Measurements from ENCODE around the gene ATG14. TPM values are rescaled to one million over a fixed set of nuclear protein-coding genes. Genes with fewer than 3 reads are reported as not detected.

ATG14 gene
- total RNA-seq, 5 donors from 2014 or later (not counting 1 experiment from before 2014, with no cell fraction given) = 13.2 to 18.1 (median 17.3) TPM

DNA sequence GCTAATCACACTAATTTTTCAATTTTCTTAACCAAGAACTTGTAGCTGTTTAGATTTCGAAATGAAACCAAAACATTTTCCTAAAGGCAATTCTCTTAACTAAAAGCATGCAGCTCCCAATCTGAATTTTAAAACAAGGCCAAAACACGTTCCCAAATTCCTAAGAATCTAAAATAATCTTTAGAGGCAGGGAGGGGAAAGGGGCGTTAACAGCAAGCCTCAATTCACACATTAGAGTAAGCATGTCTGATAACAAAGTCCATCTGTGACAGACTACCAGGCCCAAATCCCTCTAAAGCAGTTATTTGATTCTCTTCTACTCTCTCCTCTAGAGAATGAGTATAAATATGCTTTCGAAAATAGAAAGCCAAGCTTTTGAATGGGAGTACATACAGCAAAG lies 754 bp downstream of the ATG14 start:
- no peaks in the 10 kb centered on the region for H3K27me3 Mint-ChIP-seq
- H3K4me3 ChIP-seq (ENCODE audit: control insufficient read depth in 1 of 2, extremely low read depth in 1 of 2, low read length in 1 of 2) = peak overlapping the region; percentile 91 to 93

DNA sequence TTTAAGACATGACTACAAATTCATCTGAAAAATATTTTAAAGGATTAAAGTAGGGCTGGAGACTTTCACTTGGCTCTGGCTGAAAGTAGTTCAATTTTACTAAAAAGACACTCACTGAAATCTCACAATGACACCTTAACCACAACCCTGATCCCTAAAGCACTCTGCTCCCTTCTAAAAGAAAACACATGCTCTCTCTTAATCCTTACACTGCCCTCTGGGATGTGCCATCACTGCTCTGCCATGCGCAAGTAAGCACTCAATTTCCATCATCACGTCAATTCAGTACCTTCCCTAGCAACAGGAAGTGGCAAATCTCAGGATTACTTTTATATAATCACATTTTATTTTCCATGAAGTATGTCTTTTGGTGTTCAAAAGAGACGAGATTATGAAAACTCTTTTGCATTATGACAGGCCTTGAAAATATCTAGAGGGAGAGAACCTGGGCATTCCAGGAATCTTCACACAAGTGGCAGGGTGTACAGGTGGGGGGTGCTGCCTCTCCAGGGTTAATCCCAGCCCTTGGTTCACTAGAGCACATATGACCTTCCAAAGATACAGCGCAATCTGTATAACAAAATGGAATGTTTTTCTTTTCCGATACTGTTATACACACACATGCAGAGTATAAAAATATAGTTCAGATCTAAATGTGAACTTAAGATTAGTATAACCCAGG lies 7.3 kb downstream of the ATG14 start:
- Histone ChIP-seq H3K27ac (ENCODE audit: low read length) (no peak overlapping the region), H3K4me3 (ENCODE audit: control insufficient read depth in 1 of 2, extremely low read depth in 1 of 2, low read length in 1 of 2) (no peak overlapping the region), H3K9me3 (no peaks in the 10 kb centered on the region), H3K27me3 (replicated peaks in 1 of 2; ENCODE audit: control insufficient read depth in 2 of 2, extremely low read depth in 1 of 2, insufficient read depth in 2 of 2, low read length in 1 of 2) (no peaks in the 10 kb centered on the region), H3K36me3 (ENCODE audit: control insufficient read depth in 2 of 2, extremely low read depth in 1 of 2, insufficient read depth in 1 of 2, low read length in 1 of 2) (no peaks in the 10 kb centered on the region), H3K4me1 (ENCODE audit: control insufficient read depth in 1 of 2, extremely low read depth in 1 of 2, insufficient read depth in 2 of 2, low read length in 2 of 2) (no peaks in the 10 kb centered on the region)
- CTCF ChIA-PET = no interaction called here
- no peak for DNase-seq
- no peak for ATAC-seq (replicated peaks in 1 of 4)
- Mint-ChIP-seq H3K9me3 (no peaks in the 10 kb centered on the region), H3K4me1 (peaks cover 65 to 75% (median 70%) of the 10 kb centered on the region in 3 donors), H3K27ac (no peak overlapping the region), H3K27me3 (no peaks in the 10 kb centered on the region), H3K36me3 (peaks cover 10% of the 10 kb centered on the region), H3K4me3 (no peak overlapping the region)
- POLR2A ChIA-PET = interaction anchor here in 1 of 2 donors (0.5 to 0.6 kb wide), 2 partner anchors 255 to 308 kb away, joined by 3 to 5 read pairs; no protein-coding TSS in a partner anchor
- WGBS (ENCODE audit: insufficient coverage) = no CpG with 5 or more reads among the region's 5 CpGs

More for the DNA sequence above, 754 bp downstream of the ATG14 start:
- peaks cover 51 to 59% (median 54%) of the 10 kb centered on the region in 3 donors for H3K4me1 Mint-ChIP-seq
- peak overlapping the region; percentile 82 to 89 for H3K27ac Mint-ChIP-seq
- Histone ChIP-seq H3K27me3 (replicated peaks in 1 of 2; ENCODE audit: control insufficient read depth in 2 of 2, extremely low read depth in 1 of 2, insufficient read depth in 2 of 2, low read length in 1 of 2) (no peaks in the 10 kb centered on the region), H3K4me1 (ENCODE audit: control insufficient read depth in 1 of 2, extremely low read depth in 1 of 2, insufficient read depth in 2 of 2, low read length in 2 of 2) (peaks cover 7 to 17% of the 10 kb centered on the region in 2 experiments), H3K27ac (ENCODE audit: low read length) (no peak overlapping the region), H3K9me3 (no peaks in the 10 kb centered on the region), H3K36me3 (ENCODE audit: control insufficient read depth in 2 of 2, extremely low read depth in 1 of 2, insufficient read depth in 1 of 2, low read length in 1 of 2) (no peaks in the 10 kb centered on the region)
- POLR2A ChIA-PET = interaction anchor here in 1 of 2 donors (0.8 to 1.1 kb wide), 2 partner anchors 73 to 75 kb away, joined by 3 read pairs; no protein-coding TSS in a partner anchor
- peak overlapping the region; percentile 86 to 92 (median 89) for H3K4me3 Mint-ChIP-seq
- ATAC-seq (replicated peaks in 1 of 4) = no peak
- CTCF ChIA-PET = interaction anchor here (0.8 to 1.5 kb wide), 6 partner anchors 8 to 1064 kb away, joined by 3 to 4 read pairs (median 3); no protein-coding TSS in a partner anchor
- WGBS (ENCODE audit: insufficient coverage) = no CpG with 5 or more reads among the region's 4 CpGs
- H3K36me3 Mint-ChIP-seq = peaks cover 10% of the 10 kb centered on the region
- no peaks in the 10 kb centered on the region for H3K9me3 Mint-ChIP-seq
- no peak for DNase-seq

DNA sequence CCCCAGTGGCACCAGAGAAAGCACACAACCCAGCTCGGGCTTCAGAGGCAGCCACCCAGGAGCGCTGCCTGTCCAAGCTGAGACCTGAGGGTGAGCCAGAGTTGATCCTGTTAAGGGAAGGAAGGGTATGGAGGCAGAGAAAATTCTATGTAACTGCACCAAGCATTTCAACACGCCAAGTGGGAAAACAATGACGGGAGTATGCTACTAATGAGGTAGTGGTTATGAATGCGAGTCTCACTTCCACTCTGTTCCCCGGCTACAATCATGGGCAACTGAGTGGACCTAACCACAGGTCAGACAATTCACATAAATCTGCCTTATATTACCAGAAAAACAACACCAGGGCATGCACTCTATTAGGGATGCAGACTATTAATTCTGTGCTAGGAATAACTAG lies 9.9 kb downstream of the ATG14 start:
- H3K36me3 ChIP-seq (ENCODE audit: control insufficient read depth in 2 of 2, extremely low read depth in 1 of 2, insufficient read depth in 1 of 2, low read length in 1 of 2) = no peaks in the 10 kb centered on the region
- no peaks in the 10 kb centered on the region for H3K27me3 ChIP-seq (replicated peaks in 1 of 2; ENCODE audit: control insufficient read depth in 2 of 2, extremely low read depth in 1 of 2, insufficient read depth in 2 of 2, low read length in 1 of 2)
- CTCF ChIA-PET = no interaction called here
- H3K27me3 Mint-ChIP-seq = no peaks in the 10 kb centered on the region
- peaks cover 49 to 60% (median 52%) of the 10 kb centered on the region in 3 donors for H3K4me1 Mint-ChIP-seq
- H3K9me3 ChIP-seq = no peaks in the 10 kb centered on the region
- POLR2A ChIA-PET = no interaction called here
- peaks cover 10% of the 10 kb centered on the region for H3K36me3 Mint-ChIP-seq
- H3K4me1 ChIP-seq (ENCODE audit: control insufficient read depth in 1 of 2, extremely low read depth in 1 of 2, insufficient read depth in 2 of 2, low read length in 2 of 2) = no peaks in the 10 kb centered on the region
- H3K4me3 ChIP-seq (ENCODE audit: control insufficient read depth in 1 of 2, extremely low read depth in 1 of 2, low read length in 1 of 2) = no peak overlapping the region
- H3K27ac ChIP-seq (ENCODE audit: low read length) = no peak overlapping the region
- no CpG with 5 or more reads among the region's 6 CpGs for WGBS (ENCODE audit: insufficient coverage)
- no peak for ATAC-seq (replicated peaks in 1 of 4)
- H3K27ac Mint-ChIP-seq = no peak overlapping the region
- H3K4me3 Mint-ChIP-seq = no peak overlapping the region
- no peaks in the 10 kb centered on the region for H3K9me3 Mint-ChIP-seq
- DNase-seq = no peak

DNA sequence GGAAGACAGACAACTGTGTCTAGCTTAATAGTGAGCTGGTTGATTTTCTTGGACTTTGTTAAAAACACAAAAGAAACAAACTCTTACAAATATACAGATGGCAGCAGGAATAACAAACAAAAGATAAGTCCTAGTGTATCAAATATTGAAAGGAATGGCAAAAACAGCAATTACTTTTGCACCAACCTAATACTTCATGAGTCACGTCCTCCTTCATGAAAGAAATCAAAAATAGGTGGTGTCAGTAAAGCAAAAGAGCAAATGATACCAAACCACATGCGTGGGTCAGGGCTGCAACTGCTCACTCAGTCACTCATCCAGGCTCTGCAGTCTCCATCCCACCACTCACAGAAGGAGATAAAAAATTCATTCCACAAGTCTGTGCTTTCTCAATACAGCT lies 11.8 kb downstream of the ATG14 start:
- no CpG with 5 or more reads among the region's 2 CpGs for WGBS (ENCODE audit: insufficient coverage)
- Histone ChIP-seq H3K27ac (ENCODE audit: low read length) (no peak overlapping the region), H3K4me1 (ENCODE audit: control insufficient read depth in 1 of 2, extremely low read depth in 1 of 2, insufficient read depth in 2 of 2, low read length in 2 of 2) (no peaks in the 10 kb centered on the region), H3K4me3 (ENCODE audit: control insufficient read depth in 1 of 2, extremely low read depth in 1 of 2, low read length in 1 of 2) (no peak overlapping the region), H3K9me3 (no peaks in the 10 kb centered on the region), H3K36me3 (ENCODE audit: control insufficient read depth in 2 of 2, extremely low read depth in 1 of 2, insufficient read depth in 1 of 2, low read length in 1 of 2) (peaks cover 0 to 9% of the 10 kb centered on the region in 2 donors), H3K27me3 (replicated peaks in 1 of 2; ENCODE audit: control insufficient read depth in 2 of 2, extremely low read depth in 1 of 2, insufficient read depth in 2 of 2, low read length in 1 of 2) (no peaks in the 10 kb centered on the region)
- Mint-ChIP-seq H3K4me1 (peaks cover 36 to 43% (median 38%) of the 10 kb centered on the region in 3 donors), H3K36me3 (peaks cover 23% of the 10 kb centered on the region), H3K9me3 (no peaks in the 10 kb centered on the region), H3K27me3 (no peaks in the 10 kb centered on the region), H3K4me3 (no peak overlapping the region), H3K27ac (no peak overlapping the region)
- DNase-seq (no peak), ATAC-seq (replicated peaks in 1 of 4) (no peak)
- POLR2A ChIA-PET = no interaction called here
- CTCF ChIA-PET = no interaction called here

- peaks cover 29% of the 10 kb centered on the region for H3K36me3 Mint-ChIP-seq
- WGBS (ENCODE audit: insufficient coverage) = 80% methylated on average over 1 of the region's 1 CpG
- no peaks in the 10 kb centered on the region for H3K9me3 Mint-ChIP-seq
- H3K4me3 Mint-ChIP-seq = no peak overlapping the region
- no peak overlapping the region for H3K27ac Mint-ChIP-seq
- Histone ChIP-seq H3K4me3 (ENCODE audit: control insufficient read depth in 1 of 2, extremely low read depth in 1 of 2, low read length in 1 of 2) (no peak overlapping the region), H3K27ac (ENCODE audit: low read length) (no peak overlapping the region), H3K27me3 (replicated peaks in 1 of 2; ENCODE audit: control insufficient read depth in 2 of 2, extremely low read depth in 1 of 2, insufficient read depth in 2 of 2, low read length in 1 of 2) (no peaks in the 10 kb centered on the region), H3K9me3 (no peaks in the 10 kb centered on the region), H3K4me1 (ENCODE audit: control insufficient read depth in 1 of 2, extremely low read depth in 1 of 2, insufficient read depth in 2 of 2, low read length in 2 of 2) (no peaks in the 10 kb centered on the region), H3K36me3 (ENCODE audit: control insufficient read depth in 2 of 2, extremely low read depth in 1 of 2, insufficient read depth in 1 of 2, low read length in 1 of 2) (peaks cover 0 to 15% of the 10 kb centered on the region in 2 donors)
- ATAC-seq (replicated peaks in 1 of 4) (no peak), DNase-seq (no peak)
- ChIA-PET CTCF (no interaction called here), POLR2A (no interaction called here)
- no peaks in the 10 kb centered on the region for H3K27me3 Mint-ChIP-seq
- H3K4me1 Mint-ChIP-seq = peaks cover 29 to 36% (median 31%) of the 10 kb centered on the region in 3 donors
Observed at GRCh38 chr14:55399183-55399582, 12.4 kb downstream of the ATG14 start.

GRCh38 chr14:55398679-55399078 lies 13.0 kb downstream of the ATG14 start:
- ATAC-seq (replicated peaks in 1 of 4) (no peak), DNase-seq (no peak)
- no peak overlapping the region for H3K27ac Mint-ChIP-seq
- Histone ChIP-seq H3K4me1 (ENCODE audit: control insufficient read depth in 1 of 2, extremely low read depth in 1 of 2, insufficient read depth in 2 of 2, low read length in 2 of 2) (no peaks in the 10 kb centered on the region), H3K9me3 (no peaks in the 10 kb centered on the region), H3K27ac (ENCODE audit: low read length) (no peak overlapping the region), H3K4me3 (ENCODE audit: control insufficient read depth in 1 of 2, extremely low read depth in 1 of 2, low read length in 1 of 2) (no peak overlapping the region), H3K27me3 (replicated peaks in 1 of 2; ENCODE audit: control insufficient read depth in 2 of 2, extremely low read depth in 1 of 2, insufficient read depth in 2 of 2, low read length in 1 of 2) (no peaks in the 10 kb centered on the region), H3K36me3 (ENCODE audit: control insufficient read depth in 2 of 2, extremely low read depth in 1 of 2, insufficient read depth in 1 of 2, low read length in 1 of 2) (peaks cover 0 to 15% of the 10 kb centered on the region in 2 donors)
- peaks cover 29% of the 10 kb centered on the region for H3K36me3 Mint-ChIP-seq
- no peaks in the 10 kb centered on the region for H3K9me3 Mint-ChIP-seq
- peaks cover 26 to 33% (median 28%) of the 10 kb centered on the region in 3 donors for H3K4me1 Mint-ChIP-seq
- no peak overlapping the region for H3K4me3 Mint-ChIP-seq
- no peaks in the 10 kb centered on the region for H3K27me3 Mint-ChIP-seq
- WGBS (ENCODE audit: insufficient coverage) = 100% methylated on average over 4 of the region's 5 CpGs
- ChIA-PET POLR2A (interaction anchor here in 1 of 2 donors (0.6 kb wide), 1 partner anchor 8 kb away, joined by 3 read pairs; no protein-coding TSS in a partner anchor), CTCF (no interaction called here)

Data from T-cell (primary cell).